Spleen (tissue), 11 donors: ENCODE results near the gene ZSCAN21. TPM values are rescaled to one million over a fixed set of nuclear protein-coding genes. Genes with fewer than 3 reads are reported as not detected.

Experiments used
- DNase-seq: peaks from one replicate; pipeline ENCODE4 v3.0.0-alpha.2; 2020
- H3K27ac ChIP-seq, 8 donors: fragments of 200-600 bp; sonication (generic) in 7 of 8; 1 replicate in 4 of 8; 2 replicates in 4 of 8; pipeline versions ENCODE4 v1.5.0 to v1.8.0; 2016 to 2021; ENCODE audit warnings: inconsistent platforms in 4 of 8, mild to moderate bottlenecking in 4 of 8, moderate library complexity in 1 of 8
- H3K27me3 ChIP-seq, 7 donors: fragments of 200-600 bp; sonication (generic) in 6 of 7; replicated peaks in 1 of 7; 1 replicate in 4 of 7; 2 replicates in 3 of 7; pipeline versions ENCODE4 v1.5.0 to v1.8.0; 2016 to 2021; ENCODE audit warnings: inconsistent platforms in 3 of 7, mild to moderate bottlenecking in 1 of 7
- H3K36me3 ChIP-seq, 6 donors: fragments of 200-600 bp; sonication (generic) in 5 of 6; 1 replicate in 4 of 6; 2 replicates in 2 of 6; pipeline versions ENCODE4 v1.5.0 to v1.8.0; 2016 to 2021; ENCODE audit warnings: inconsistent platforms in 2 of 6
- H3K4me1 ChIP-seq, 6 donors: fragments of 200-600 bp; sonication (generic) in 5 of 6; 1 replicate in 3 of 6; 2 replicates in 3 of 6; pipeline versions ENCODE4 v1.5.0 to v1.8.0; 2016 to 2021; ENCODE audit warnings: inconsistent platforms in 3 of 6
- H3K4me3 ChIP-seq, 8 donors: fragments of 200-600 bp; sonication (generic) in 7 of 8; 1 replicate in 4 of 8; 2 replicates in 4 of 8; pipeline versions ENCODE4 v1.5.0 to v1.8.0; 2016 to 2021; ENCODE audit warnings: inconsistent platforms in 4 of 8, mild to moderate bottlenecking in 4 of 8, moderate library complexity in 2 of 8
- H3K9me3 ChIP-seq, 8 donors: fragments of 200-600 bp; sonication (generic) in 7 of 8; 1 replicate in 4 of 8; 2 replicates in 4 of 8; pipeline versions ENCODE4 v1.5.0 to v1.8.0; 2016 to 2021; ENCODE audit warnings: inconsistent platforms in 4 of 8
- CTCF ChIP-seq, 11 experiments: fragments of 200-600 bp in 7 of 11; fragments of 450-650 bp in 4 of 11; sonication (generic) in 4 of 11; IDR thresholded peaks in 8 of 11; conservative IDR thresholded peaks in 3 of 11; 1 replicate in 7 of 11; 2 replicates in 4 of 11; pipeline versions ENCODE4 v1.4.0 to v1.8.0; 2016 to 2021; ENCODE audit warnings: antibody characterized with exemption in 11 of 11, inconsistent platforms in 4 of 11, mild to moderate bottlenecking in 1 of 11
- POLR2A ChIP-seq, 3 donors: fragments of 450-650 bp; IDR thresholded peaks; one replicate each; pipeline ENCODE4 v1.5.1; 2017; ENCODE audit warnings: antibody characterized with exemption in 3 of 3, mild to moderate bottlenecking in 1 of 3
- POLR2AphosphoS5 ChIP-seq, 3 donors: sonication (generic); formaldehyde crosslinking; IDR thresholded peaks; one replicate each; pipeline ENCODE4 v1.5.1; 2017; ENCODE audit warnings: antibody characterized with exemption in 3 of 3
- WGBS, 5 donors: extraction: QIAGEN DNeasy Blood & Tissue Kit in 3 of 5; methylation state at CpG; one replicate each; pipeline versions ENCODE4 v1.1.5 to v1.1.7; 2013 to 2018; 5-methylcytosine and 5-hydroxymethylcytosine counted together
- intact Hi-C: fragments of 100-400 bp; cut with DNase I; formaldehyde crosslinking; loops from one replicate; pipeline ENCODE4 v1.15.0; 2023; ENCODE audit warnings: low total_unique reads
- polyA plus RNA-seq, 3 donors: library from polyadenylated mRNA; stranded (reverse); fragments of 200-250 nt; gene quantifications; one replicate each; pipeline ENCODE4 v1.2.1, GENCODE V29; 2013
- total RNA-seq, 7 donors: library from RNA; depleted of rRNA in 3 of 7; stranded (reverse); fragments of >200 nt in 3 of 7; fragmentation: NEBNext Ultra II Directional in 4 of 7; extraction: Animal tissue kit (Norgen Biotek cat#: 25700) in 4 of 7; gene quantifications; one replicate each; pipeline versions ENCODE4 v1.1.0 to v1.2.1, GENCODE V29; 2016 to 2021
- donor health status: healthy with polysubstance abuse.
- donor health status: DM: no; HTN: no; CAD: no; lungs with moderate emphysema.
- donor health status: DM: no; HTN: no; CAD: no.
- donor health status: Bipolar disorder and iron deficiency.
- donor health status: healthy.
- donor health status: DM: no; HTN: no; CAD: no.
- donor health status: DM: yes; HTN: yes; CAD: no.

Gene ZSCAN21
- total and polyA plus RNA-seq, 10 donors: 3.7 to 14.3 (median 8.6) TPM

GRCh38 chr7:100095704-100096103 is 46.1 kb downstream of the ZSCAN21 start:
- intact Hi-C loops: no loop called here
- peaks cover 10 to 91% (median 87%) of the 10 kb centered on the region in 6 donors for H3K36me3 ChIP-seq
- no peaks in the 10 kb centered on the region for H3K27me3 ChIP-seq
- H3K9me3 ChIP-seq: no peaks in the 10 kb centered on the region
- peaks cover 13 to 59% (median 19%) of the 10 kb centered on the region in 6 donors for H3K4me1 ChIP-seq
- 88 to 96% (median 95%) methylated on average over 17 of the region's 17 CpGs for whole genome bisulfite sequencing, 5 donors
- no peak overlapping the region for H3K27ac ChIP-seq
- H3K4me3 ChIP-seq: no peak overlapping the region
- TF ChIP-seq POLR2A (IDR thresholded peaks at IDR 0.05) (no peak), POLR2AphosphoS5 (IDR thresholded peaks at IDR 0.05) (peak in 1 of 3 donors; percentile 20), CTCF (IDR thresholded peaks at IDR 0.05 in 8 of 11, conservative IDR thresholded peaks at IDR 0.05 in 3 of 11) (no peak)
- no peak for DNase-seq

GRCh38 chr7:100098913-100099312 is 49.3 kb downstream of the ZSCAN21 start:
- no peak for DNase-seq
- Histone ChIP-seq H3K36me3 (peaks cover 7 to 69% (median 55%) of the 10 kb centered on the region in 6 donors), H3K27ac (peak overlapping the region in 3 of 8 donors; percentile 13 to 96 (median 92)), H3K27me3 (no peaks in the 10 kb centered on the region), H3K4me1 (peaks cover 13 to 41% (median 32%) of the 10 kb centered on the region in 6 donors), H3K4me3 (no peak overlapping the region), H3K9me3 (no peaks in the 10 kb centered on the region)
- TF ChIP-seq CTCF (IDR thresholded peaks at IDR 0.05 in 8 of 11, conservative IDR thresholded peaks at IDR 0.05 in 3 of 11) (no peak), POLR2AphosphoS5 (IDR thresholded peaks at IDR 0.05) (no peak), POLR2A (IDR thresholded peaks at IDR 0.05) (no peak)
- WGBS, 5 donors: 85 to 89% (median 87%) methylated on average over 10 of the region's 10 CpGs
- intact Hi-C loops: no loop called here

- Histone ChIP-seq H3K27me3 (no peaks in the 10 kb centered on the region), H3K36me3 (peaks cover 7 to 69% (median 50%) of the 10 kb centered on the region in 6 donors), H3K27ac (peak overlapping the region in 6 of 8 donors; percentile 89 to 97 (median 94)), H3K9me3 (no peaks in the 10 kb centered on the region), H3K4me3 (peak overlapping the region; percentile 58 to 99 (median 90)), H3K4me1 (peaks cover 13 to 38% (median 32%) of the 10 kb centered on the region in 6 donors)
- DNase-seq: no peak
- no peak for TF ChIP-seq POLR2AphosphoS5 (IDR thresholded peaks at IDR 0.05)
- no peak for TF ChIP-seq CTCF (IDR thresholded peaks at IDR 0.05 in 8 of 11, conservative IDR thresholded peaks at IDR 0.05 in 3 of 11)
- no peak for TF ChIP-seq POLR2A (IDR thresholded peaks at IDR 0.05)
- intact Hi-C loops: no loop called here
- WGBS, 5 donors: 63 to 83% (median 77%) methylated on average over 12 of the region's 12 CpGs
Measured at GRCh38 chr7:100099452-100099851, 49.9 kb downstream of the ZSCAN21 start.

GRCh38 chr7:100100420-100101015 is 50.9 kb downstream of the ZSCAN21 start:
- H3K4me1 ChIP-seq: peaks cover 13 to 38% (median 32%) of the 10 kb centered on the region in 6 donors
- TF ChIP-seq POLR2AphosphoS5 (IDR thresholded peaks at IDR 0.05): peak; percentile 90 to 94 (median 91)
- TF ChIP-seq POLR2A (IDR thresholded peaks at IDR 0.05): peak in 1 of 3 donors; percentile 13
- peak in 4 of 11 experiments; percentile 8 to 20 (median 16) for TF ChIP-seq CTCF (IDR thresholded peaks at IDR 0.05 in 8 of 11, conservative IDR thresholded peaks at IDR 0.05 in 3 of 11)
- WGBS, 5 donors: 0 to 1% (median 0%) methylated on average over 37 to 61 of the region's 61 CpGs
- DNase-seq: peak; percentile 96
- no peaks in the 10 kb centered on the region for H3K27me3 ChIP-seq
- H3K27ac ChIP-seq: peak overlapping the region; percentile 63 to 97 (median 93)
- H3K36me3 ChIP-seq: peaks cover 0 to 69% (median 43%) of the 10 kb centered on the region in 6 donors
- no peaks in the 10 kb centered on the region for H3K9me3 ChIP-seq
- intact Hi-C loops: no loop called here
- H3K4me3 ChIP-seq: peak overlapping the region; percentile 58 to 99 (median 90)
